ENCODE data around the gene TMEM138. TPM values are rescaled to one million over a fixed set of nuclear protein-coding genes. Genes with fewer than 3 reads are reported as not detected.

Gene TMEM138
- total and polyA plus RNA-seq, 7 donors, result 12.9 to 37.0 (median 25.2) TPM

GRCh38 chr11:61353131-61354067 lies 8.8 kb upstream of the TMEM138 start:
- no peak overlapping the region for H3K4me3 ChIP-seq
- no peaks in the 10 kb centered on the region for H3K9me3 ChIP-seq
- no peaks in the 10 kb centered on the region for H3K27me3 ChIP-seq (ENCODE audit: insufficient read depth in 3 of 3, low read length in 2 of 3)
- no peak overlapping the region for H3K27ac ChIP-seq
- DNase-seq (no peak), ATAC-seq (no peak)
- 87 to 91% (median 90%) methylated on average over 15 of the region's 15 CpGs for WGBS, 3 donors
- H3K36me3 ChIP-seq (ENCODE audit: insufficient read depth in 1 of 2, low read depth in 1 of 2), result peaks cover 0 to 69% of the 10 kb centered on the region in 2 donors
- TF ChIP-seq CTCF (IDR thresholded peaks at IDR 0.05), result no peak
- no peaks in the 10 kb centered on the region for H3K4me1 ChIP-seq
- intact Hi-C loops (cut with DNase I), result no loop called here

GRCh38 chr11:61354208-61354607 lies 8.0 kb upstream of the TMEM138 start:
- DNase-seq (no peak), ATAC-seq (no peak)
- Histone ChIP-seq H3K36me3 (ENCODE audit: insufficient read depth in 1 of 2, low read depth in 1 of 2) (peaks cover 0 to 60% of the 10 kb centered on the region in 2 donors), H3K4me1 (peaks cover 3% of the 10 kb centered on the region), H3K27me3 (ENCODE audit: insufficient read depth in 3 of 3, low read length in 2 of 3) (no peaks in the 10 kb centered on the region), H3K27ac (no peak overlapping the region), H3K4me3 (no peak overlapping the region), H3K9me3 (no peaks in the 10 kb centered on the region)
- no peak for TF ChIP-seq CTCF (IDR thresholded peaks at IDR 0.05)
- intact Hi-C loops (cut with DNase I), result no loop called here
- 91 to 96% (median 94%) methylated on average over 2 of the region's 2 CpGs for WGBS, 3 donors

- no peak for TF ChIP-seq CTCF (IDR thresholded peaks at IDR 0.05)
- H3K4me3 ChIP-seq, result no peak overlapping the region
- H3K4me1 ChIP-seq, result peaks cover 11% of the 10 kb centered on the region
- no peak overlapping the region for H3K27ac ChIP-seq
- DNase-seq, result no peak
- H3K9me3 ChIP-seq, result no peaks in the 10 kb centered on the region
- peaks cover 0 to 38% of the 10 kb centered on the region in 2 donors for H3K36me3 ChIP-seq (ENCODE audit: insufficient read depth in 1 of 2, low read depth in 1 of 2)
- ATAC-seq, result no peak
- intact Hi-C loops (cut with DNase I), result no loop called here
- H3K27me3 ChIP-seq (ENCODE audit: insufficient read depth in 3 of 3, low read length in 2 of 3), result no peaks in the 10 kb centered on the region
- 89 to 96% (median 92%) methylated on average over 4 of the region's 4 CpGs for WGBS, 3 donors
Measured at GRCh38 chr11:61356706-61357105, 5.5 kb upstream of the TMEM138 start.

- DNase-seq, result no peak
- Histone ChIP-seq H3K4me1 (peaks cover 11% of the 10 kb centered on the region), H3K9me3 (no peaks in the 10 kb centered on the region), H3K4me3 (no peak overlapping the region), H3K27me3 (ENCODE audit: insufficient read depth in 3 of 3, low read length in 2 of 3) (no peaks in the 10 kb centered on the region), H3K27ac (no peak overlapping the region), H3K36me3 (ENCODE audit: insufficient read depth in 1 of 2, low read depth in 1 of 2) (peaks cover 0 to 31% of the 10 kb centered on the region in 2 donors)
- TF ChIP-seq CTCF (IDR thresholded peaks at IDR 0.05), result no peak
- ATAC-seq, result no peak
- intact Hi-C loops (cut with DNase I), result no loop called here
- 89 to 91% (median 91%) methylated on average over 9 of the region's 9 CpGs for WGBS, 3 donors
Measured at GRCh38 chr11:61357233-61357893, 4.8 kb upstream of the TMEM138 start.
